GM10266 (cell line): ENCODE data around the gene MOK.
"Not testable (repeated sequence)": the region's sequence is repeated elsewhere in the genome, so short reads cannot be mapped to it uniquely, and the experiment has no call there.

Experiments used
- DNase-seq: peaks from one replicate; pipeline ENCODE4 v3.0.0; 2012; ENCODE audit errors: extremely low spot score
- CTCF ChIP-seq: IDR thresholded peaks from 2 replicates; pipeline ENCODE4 v1.5.1; 2012; ENCODE audit warnings: mild to moderate bottlenecking, low read depth; ENCODE audit not compliant: control insufficient read depth, insufficient read depth; ENCODE audit errors: missing control alignments

Gene MOK

GRCh38 chr14:102316743-102317563 is 12.0 kb upstream of the MOK start:
- DNase-seq, result peak; percentile 95
- TF ChIP-seq CTCF, result peak; percentile 95

GRCh38 chr14:102316338-102316742 is 11.4 kb upstream of the MOK start:
- DNase-seq, result no peak
- TF ChIP-seq CTCF, result no peak

GRCh38 chr14:102315121-102315520 is 10.2 kb upstream of the MOK start:
- TF ChIP-seq CTCF, result no peak
- DNase-seq, result no peak

- DNase-seq, result peak; percentile 80
- TF ChIP-seq CTCF, result peak; percentile 98
Observed at GRCh38 chr14:102314242-102315011, 9.5 kb upstream of the MOK start.

- DNase-seq, result no peak
- TF ChIP-seq CTCF, result no peak
Observed at GRCh38 chr14:102303664-102304063, 1.3 kb downstream of the MOK start.

GRCh38 chr14:102298303-102299070 is 6.5 kb downstream of the MOK start:
- not testable (repeated sequence) for DNase-seq

GRCh38 chr14:102297436-102298170 is 7.4 kb downstream of the MOK start:
- no peak for TF ChIP-seq CTCF
- DNase-seq, result no peak
